ENCODE measurements around the gene KCNS3.

The KCNS3 gene

GRCh38 chr2:17877811-17878280 is 621 bp upstream of the KCNS3 start:
- DNase-seq (ENCODE audit: low read depth) = no peak

- DNase-seq (ENCODE audit: low read depth) = no peak
Observed at GRCh38 chr2:17879137-17879912, 858 bp downstream of the KCNS3 start.

GRCh38 chr2:17879913-17880274 is 1.4 kb downstream of the KCNS3 start:
- DNase-seq (ENCODE audit: low read depth) = no peak

GRCh38 chr2:17892770-17893534 is 14.5 kb downstream of the KCNS3 start:
- DNase-seq (ENCODE audit: low read depth) = no peak

GRCh38 chr2:17894005-17894404 is 15.5 kb downstream of the KCNS3 start:
- no peak for DNase-seq (ENCODE audit: low read depth)

- DNase-seq (ENCODE audit: low read depth) = no peak
Observed at GRCh38 chr2:17894556-17894955, 16.1 kb downstream of the KCNS3 start.

GRCh38 chr2:17899871-17900270 is 21.4 kb downstream of the KCNS3 start:
- DNase-seq (ENCODE audit: low read depth) = no peak

- no peak for DNase-seq (ENCODE audit: low read depth)
Observed at GRCh38 chr2:17901246-17901645, 22.8 kb downstream of the KCNS3 start.

- DNase-seq (ENCODE audit: low read depth) = no peak
Observed at GRCh38 chr2:17910980-17911379, 32.5 kb downstream of the KCNS3 start.

- DNase-seq (ENCODE audit: low read depth) = no peak
Observed at GRCh38 chr2:17911491-17912260, 33.2 kb downstream of the KCNS3 start.

- no peak for DNase-seq (ENCODE audit: low read depth)
Observed at GRCh38 chr2:17912266-17912691, 33.8 kb downstream of the KCNS3 start.

- DNase-seq (ENCODE audit: low read depth) = no peak
Observed at GRCh38 chr2:17915099-17915498, 36.6 kb downstream of the KCNS3 start.

GRCh38 chr2:17915811-17916518 is 37.5 kb downstream of the KCNS3 start:
- DNase-seq (ENCODE audit: low read depth) = no peak

GRCh38 chr2:17916584-17916983 is 38.1 kb downstream of the KCNS3 start:
- no peak for DNase-seq (ENCODE audit: low read depth)

- no peak for DNase-seq (ENCODE audit: low read depth)
Observed at GRCh38 chr2:17918789-17919188, 40.3 kb downstream of the KCNS3 start.

- DNase-seq (ENCODE audit: low read depth) = no peak
Observed at GRCh38 chr2:17930773-17931172, 52.3 kb downstream of the KCNS3 start.

GRCh38 chr2:17933256-17933655 is 54.8 kb downstream of the KCNS3 start:
- no peak for DNase-seq (ENCODE audit: low read depth)

- DNase-seq (ENCODE audit: low read depth) = no peak
Observed at GRCh38 chr2:17934721-17935120, 56.3 kb downstream of the KCNS3 start.

- DNase-seq (ENCODE audit: low read depth) = no peak
Observed at GRCh38 chr2:17935242-17935885, 56.9 kb downstream of the KCNS3 start.

GRCh38 chr2:17936599-17936998 is 58.1 kb downstream of the KCNS3 start:
- no peak for DNase-seq (ENCODE audit: low read depth)

- no peak for DNase-seq (ENCODE audit: low read depth)
Observed at GRCh38 chr2:17940091-17940630, 61.7 kb downstream of the KCNS3 start.
